GM12878 (cell line): ENCODE data around the gene NR1D2. TPM values are rescaled to one million over a fixed set of nuclear protein-coding genes. Genes with fewer than 3 reads are reported as not detected.

Experiments
- ATAC-seq: fragments of 200-7000 bp; cut with Tn5 transposase; 3 replicates; pipeline ENCODE4 v1.9.1; 2020; ENCODE audit warnings: mild to moderate bottlenecking, moderate library complexity
- BruUV-seq: library from RNA; stranded (reverse); fragments of 400-500 nt; replicated peaks from 2 replicates; lab custom pipeline; 2021; lab: Mats Ljungman, UMichigan
- CTCF ChIA-PET: fragments of 300-600 bp; sonication (Branson Sonifier 250); formaldehyde crosslinking; extraction: SDS; loops from one replicate; lab custom pipeline; 2021; ENCODE audit warnings: inconsistent platforms; lab: Yijun Ruan, JAX
- POLR2A ChIA-PET: fragments of 350-600 bp; formaldehyde crosslinking; extraction: SDS; loops from one replicate; lab custom pipeline; 2021; ENCODE audit warnings: inconsistent platforms; lab: Charles Lee
- RAD21 ChIA-PET: fragments of 300-600 bp; sonication (Branson Sonifier 250); formaldehyde crosslinking; loops from one replicate; lab custom pipeline; 2023; ENCODE audit warnings: antibody characterized with exemption; ENCODE audit not compliant: unreplicated experiment; lab: Charles Lee
- SMC1A ChIA-PET: fragments of 300-600 bp; sonication (Branson Sonifier 250); formaldehyde crosslinking; loops from one replicate; lab custom pipeline; 2023; ENCODE audit not compliant: unreplicated experiment, uncharacterized antibody; lab: Charles Lee
- DNase-seq: peaks from one replicate; pipeline ENCODE4 v3.0.0-alpha.2; 2011; ENCODE audit warnings: low read depth, low spot score
- FAIRE-seq: peaks from 3 replicates; lab custom pipeline; 2011; peaks lifted over from hg19 to GRCh38; lab: Jason Lieb, UNC
- H2AFZ ChIP-seq: 2 replicates; pipeline ENCODE4 v1.6.0; 2011; ENCODE audit warnings: low read depth, low read length, control low read depth; ENCODE audit not compliant: control insufficient read depth
- H3K27ac ChIP-seq: 2 replicates; pipeline ENCODE4 v1.5.1; 2011; ENCODE audit warnings: control low read depth; ENCODE audit not compliant: control insufficient read depth, insufficient read depth
- H3K27me3 ChIP-seq, 2 experiments: replicated peaks in 1 of 2; 2 replicates each; pipeline versions ENCODE4 v1.6.0 to v1.6.1; 2011; ENCODE audit warnings: low read length in 1 of 2; ENCODE audit not compliant: control insufficient read depth in 2 of 2, insufficient read depth in 2 of 2
- H3K36me3 ChIP-seq, 2 experiments: 2 replicates each; pipeline ENCODE4 v1.5.1; 2011; ENCODE audit warnings: low read length in 1 of 2; ENCODE audit not compliant: control insufficient read depth in 2 of 2, insufficient read depth in 2 of 2
- H3K4me1 ChIP-seq: 2 replicates; pipeline ENCODE4 v1.6.1; 2011; ENCODE audit warnings: mild to moderate bottlenecking, low read length, moderate library complexity, mixed read lengths; ENCODE audit not compliant: control insufficient read depth, insufficient read depth
- H3K4me2 ChIP-seq: 2 replicates; pipeline ENCODE4 v1.6.0; 2011; ENCODE audit warnings: control low read depth; ENCODE audit not compliant: control insufficient read depth, insufficient read depth
- H3K4me3 ChIP-seq: fragments of 200-600 bp; sonication (generic); 2 replicates; pipeline ENCODE4 v1.5.1; 2016
- H3K79me2 ChIP-seq: 2 replicates; pipeline ENCODE4 v1.6.0; 2011; ENCODE audit warnings: low read length; ENCODE audit not compliant: control insufficient read depth, insufficient read depth
- H3K9ac ChIP-seq: 2 replicates; pipeline ENCODE4 v1.8.0; 2011; ENCODE audit warnings: low read length, control low read depth, mixed read lengths; ENCODE audit not compliant: control insufficient read depth, insufficient read depth
- H3K9me3 ChIP-seq: replicated peaks from 3 replicates; pipeline ENCODE4 v1.5.1; 2011; ENCODE audit warnings: mild to moderate bottlenecking, low read length; ENCODE audit not compliant: control insufficient read depth, insufficient read depth
- H4K20me1 ChIP-seq: 2 replicates; pipeline ENCODE4 v1.6.0; 2011; ENCODE audit not compliant: control insufficient read depth, insufficient read depth
- BRCA1 ChIP-seq: IDR thresholded peaks from 2 replicates; pipeline ENCODE4 v1.6.1; 2011; ENCODE audit warnings: low read depth, low read length, improper control_type of control experiment
- CBX3 ChIP-seq: fragments of 200-600 bp; sonication (generic); IDR thresholded peaks from 2 replicates; pipeline ENCODE4 v1.6.1; 2016; ENCODE audit warnings: low read depth, borderline replicate concordance
- KAT2A ChIP-seq: conservative IDR thresholded peaks from 2 replicates; pipeline ENCODE4 v1.6.1; 2011; ENCODE audit warnings: low read depth, low read length; ENCODE audit not compliant: control insufficient read depth
- NBN ChIP-seq: fragments of 450-650 bp; IDR thresholded peaks from 2 replicates; pipeline ENCODE4 v1.6.1; 2016
- SMAD5 ChIP-seq: IDR thresholded peaks from 2 replicates; pipeline ENCODE4 v1.6.1; 2016; ENCODE audit warnings: antibody characterized with exemption, low read depth
- SPI1 ChIP-seq: IDR thresholded peaks from 2 replicates; pipeline ENCODE4 v1.6.1; 2011; ENCODE audit warnings: low read depth, mild to moderate bottlenecking, low read length, moderate library complexity, borderline replicate concordance; ENCODE audit not compliant: insufficient read depth
- SREBF1 ChIP-seq: IDR thresholded peaks from 2 replicates; pipeline ENCODE4 v1.6.1; 2012; ENCODE audit warnings: mild to moderate bottlenecking, low read length
- WGBS: methylation state at CpG from one replicate; pipeline ENCODE4 v1.1.6; 2016; ENCODE audit warnings: low lambda C conversion rate; ENCODE audit not compliant: insufficient replicate concordance, insufficient coverage; ENCODE audit errors: missing lambda C conversion rate; 5-methylcytosine and 5-hydroxymethylcytosine counted together
- in situ Hi-C: fragments of 300-500 bp; cut with MboI; formaldehyde crosslinking; loops from 9 replicates; pipeline ENCODE4 v1.14.3; 2018; ENCODE audit warnings: mixed read lengths
- intact Hi-C: fragments of 100-400 bp; cut with micrococcal nuclease; formaldehyde crosslinking; loops from one replicate; pipeline ENCODE4 v1.14.2; 2022; ENCODE audit not compliant: unreplicated experiment
- polyA plus RNA-seq, 11 experiments: library from polyadenylated mRNA; depleted of rRNA in 4 of 11; unstranded in 6 of 11; stranded (reverse) in 5 of 11; fragments of >200 nt; fragmentation: Nextera tagmentation in 4 of 11; fragmentation: Illumina TruSeq in 1 of 11; extraction: Ambion mirVana in 4 of 11; extraction: Trizol in 1 of 11; gene quantifications; 1 replicate in 1 of 11; 2 replicates in 10 of 11; pipeline versions ENCODE4 v1.2.1 to v1.2.3, GENCODE V29; 2011 to 2016; ENCODE audit warnings: inconsistent platforms in 2 of 11, missing spikeins in 2 of 11, low read depth in 1 of 11
- total RNA-seq, 4 experiments: library from RNA; depleted of rRNA in 3 of 4; stranded (reverse); fragments of >200 nt in 3 of 4; fragmentation: Illumina TruSeq in 1 of 4; extraction: Trizol in 1 of 4; gene quantifications; 2 replicates each; pipeline versions ENCODE4 v1.2.1 to v1.2.3, GENCODE V29; 2013 to 2021
- TF ChIP-seq, protein P1 (sequence below): fragments of 450-650 bp; IDR thresholded peaks from 2 replicates; pipeline ENCODE4 v1.6.1; 2017; ENCODE audit warnings: mild to moderate bottlenecking, moderate library complexity

The NR1D2 gene
- total and polyA plus RNA-seq, 10 of the 15 experiments (the other 5 are each of a cell fraction or from before 2014, with no cell fraction given) = 0.67 to 5.3 (median 2.6) TPM

DNA sequence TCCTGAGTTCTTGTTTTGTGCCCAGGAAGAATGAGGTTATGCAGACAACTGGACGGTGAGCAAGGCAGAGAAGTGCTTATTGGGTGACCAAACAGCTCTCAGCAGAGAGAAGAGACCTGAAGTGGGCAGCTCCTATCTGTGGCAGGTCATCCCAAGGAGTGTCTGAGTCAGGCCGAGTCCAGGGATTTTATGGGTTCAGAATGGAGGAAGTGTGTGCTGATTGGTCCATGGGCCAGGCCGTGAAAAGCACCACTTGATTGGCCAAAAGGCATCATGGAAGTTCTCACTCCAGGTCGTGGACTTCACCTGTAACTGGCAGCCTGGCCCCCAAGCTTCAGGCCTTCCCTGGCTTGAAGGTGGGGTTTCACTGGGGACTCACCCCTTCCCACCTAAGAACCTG, 74.5 kb downstream of the NR1D2 start (continued):
- TF ChIP-seq, protein P1, sequence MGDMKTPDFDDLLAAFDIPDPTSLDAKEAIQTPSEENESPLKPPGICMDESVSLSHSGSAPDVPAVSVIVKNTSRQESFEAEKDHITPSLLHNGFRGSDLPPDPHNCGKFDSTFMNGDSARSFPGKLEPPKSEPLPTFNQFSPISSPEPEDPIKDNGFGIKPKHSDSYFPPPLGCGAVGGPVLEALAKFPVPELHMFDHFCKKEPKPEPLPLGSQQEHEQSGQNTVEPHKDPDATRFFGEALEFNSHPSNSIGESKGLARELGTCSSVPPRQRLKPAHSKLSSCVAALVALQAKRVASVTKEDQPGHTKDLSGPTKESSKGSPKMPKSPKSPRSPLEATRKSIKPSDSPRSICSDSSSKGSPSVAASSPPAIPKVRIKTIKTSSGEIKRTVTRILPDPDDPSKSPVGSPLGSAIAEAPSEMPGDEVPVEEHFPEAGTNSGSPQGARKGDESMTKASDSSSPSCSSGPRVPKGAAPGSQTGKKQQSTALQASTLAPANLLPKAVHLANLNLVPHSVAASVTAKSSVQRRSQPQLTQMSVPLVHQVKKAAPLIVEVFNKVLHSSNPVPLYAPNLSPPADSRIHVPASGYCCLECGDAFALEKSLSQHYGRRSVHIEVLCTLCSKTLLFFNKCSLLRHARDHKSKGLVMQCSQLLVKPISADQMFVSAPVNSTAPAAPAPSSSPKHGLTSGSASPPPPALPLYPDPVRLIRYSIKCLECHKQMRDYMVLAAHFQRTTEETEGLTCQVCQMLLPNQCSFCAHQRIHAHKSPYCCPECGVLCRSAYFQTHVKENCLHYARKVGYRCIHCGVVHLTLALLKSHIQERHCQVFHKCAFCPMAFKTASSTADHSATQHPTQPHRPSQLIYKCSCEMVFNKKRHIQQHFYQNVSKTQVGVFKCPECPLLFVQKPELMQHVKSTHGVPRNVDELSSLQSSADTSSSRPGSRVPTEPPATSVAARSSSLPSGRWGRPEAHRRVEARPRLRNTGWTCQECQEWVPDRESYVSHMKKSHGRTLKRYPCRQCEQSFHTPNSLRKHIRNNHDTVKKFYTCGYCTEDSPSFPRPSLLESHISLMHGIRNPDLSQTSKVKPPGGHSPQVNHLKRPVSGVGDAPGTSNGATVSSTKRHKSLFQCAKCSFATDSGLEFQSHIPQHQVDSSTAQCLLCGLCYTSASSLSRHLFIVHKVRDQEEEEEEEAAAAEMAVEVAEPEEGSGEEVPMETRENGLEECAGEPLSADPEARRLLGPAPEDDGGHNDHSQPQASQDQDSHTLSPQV = no peak

DNA sequence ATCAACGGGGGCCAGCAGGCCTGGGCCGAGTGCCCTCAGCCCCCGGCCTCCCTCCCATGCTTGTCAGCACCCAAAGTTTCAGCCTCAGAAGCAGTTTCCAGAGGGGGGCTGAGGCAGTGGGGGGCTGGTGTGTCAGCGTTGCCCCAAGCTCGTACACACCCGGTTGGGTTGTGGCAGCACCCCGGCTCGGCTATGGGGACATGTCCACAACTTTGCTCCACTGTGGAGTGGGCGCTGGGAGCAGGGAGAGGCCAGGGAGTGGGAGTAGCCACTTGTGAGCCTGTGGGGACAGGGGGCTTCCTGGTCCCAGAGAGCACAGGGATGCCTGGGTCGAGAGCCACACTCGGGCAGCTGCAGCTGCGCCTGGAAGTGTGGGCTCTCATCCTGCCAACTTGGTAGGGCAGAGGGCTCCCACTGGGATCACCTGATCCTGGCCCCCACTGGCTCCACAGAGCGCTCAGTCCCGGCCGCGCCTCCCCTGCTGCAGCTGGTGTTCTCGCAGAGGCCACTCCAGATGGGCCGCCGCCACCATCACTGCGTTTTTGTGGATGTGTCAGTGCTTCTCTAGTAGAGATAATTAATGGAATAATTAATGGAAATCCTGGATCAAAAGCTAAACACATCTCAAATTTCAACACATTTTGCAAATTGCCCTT, 75.1 kb downstream of the NR1D2 start:
- H3K9me3 ChIP-seq = no peaks in the 10 kb centered on the region
- in situ Hi-C loops = no loop called here
- no peaks in the 10 kb centered on the region for H3K4me1 ChIP-seq
- H3K27ac ChIP-seq = no peak overlapping the region
- no peaks in the 10 kb centered on the region for H3K79me2 ChIP-seq
- H3K27me3 ChIP-seq = no peaks in the 10 kb centered on the region; a peak in 1 of 4 replicates
- H4K20me1 ChIP-seq = no peaks in the 10 kb centered on the region
- ChIA-PET SMC1A (no interaction called here), POLR2A (interaction anchor here (0.6 kb wide), 1 partner anchor 78 kb away, joined by 3 read pairs; no protein-coding TSS in a partner anchor), RAD21 (no interaction called here), CTCF (no interaction called here)
- no peak for TF ChIP-seq KAT2A
- TF ChIP-seq NBN = no peak
- TF ChIP-seq CBX3 = no peak
- no peak for TF ChIP-seq SMAD5
- TF ChIP-seq BRCA1 = no peak
- no peak for TF ChIP-seq SPI1
- no peak for TF ChIP-seq SREBF1
- H3K4me2 ChIP-seq = no peak overlapping the region
- H2AFZ ChIP-seq = no peak overlapping the region
- DNase-seq (no peak), FAIRE-seq (no peak), ATAC-seq (no peak)
- H3K9ac ChIP-seq = no peak overlapping the region
- WGBS = 34% methylated on average over 20 of the region's 20 CpGs
- intact Hi-C loops = no loop called here
- no peak overlapping the region for H3K4me3 ChIP-seq
- no TSS peak for BruUV-seq
- H3K36me3 ChIP-seq = no peaks in the 10 kb centered on the region
